Stimulated activated CD8-positive, alpha-beta memory T cell treated with anti-CD3 and anti-CD28 coated beads, Interleukin-15, amount 100 ng/mL, for 4 hours (primary cell): ENCODE results near the gene EPRS1.
"Not testable (repeated sequence)": the region's sequence is repeated elsewhere in the genome, so short reads cannot be mapped to it uniquely, and the experiment has no call there.

Experiments used
- DNase-seq, 2 donors: peaks; one replicate each; pipeline ENCODE4 v3.0.0-alpha.2; 2020; ENCODE audit warnings: low read depth in 2 of 2

Gene EPRS1

DNA sequence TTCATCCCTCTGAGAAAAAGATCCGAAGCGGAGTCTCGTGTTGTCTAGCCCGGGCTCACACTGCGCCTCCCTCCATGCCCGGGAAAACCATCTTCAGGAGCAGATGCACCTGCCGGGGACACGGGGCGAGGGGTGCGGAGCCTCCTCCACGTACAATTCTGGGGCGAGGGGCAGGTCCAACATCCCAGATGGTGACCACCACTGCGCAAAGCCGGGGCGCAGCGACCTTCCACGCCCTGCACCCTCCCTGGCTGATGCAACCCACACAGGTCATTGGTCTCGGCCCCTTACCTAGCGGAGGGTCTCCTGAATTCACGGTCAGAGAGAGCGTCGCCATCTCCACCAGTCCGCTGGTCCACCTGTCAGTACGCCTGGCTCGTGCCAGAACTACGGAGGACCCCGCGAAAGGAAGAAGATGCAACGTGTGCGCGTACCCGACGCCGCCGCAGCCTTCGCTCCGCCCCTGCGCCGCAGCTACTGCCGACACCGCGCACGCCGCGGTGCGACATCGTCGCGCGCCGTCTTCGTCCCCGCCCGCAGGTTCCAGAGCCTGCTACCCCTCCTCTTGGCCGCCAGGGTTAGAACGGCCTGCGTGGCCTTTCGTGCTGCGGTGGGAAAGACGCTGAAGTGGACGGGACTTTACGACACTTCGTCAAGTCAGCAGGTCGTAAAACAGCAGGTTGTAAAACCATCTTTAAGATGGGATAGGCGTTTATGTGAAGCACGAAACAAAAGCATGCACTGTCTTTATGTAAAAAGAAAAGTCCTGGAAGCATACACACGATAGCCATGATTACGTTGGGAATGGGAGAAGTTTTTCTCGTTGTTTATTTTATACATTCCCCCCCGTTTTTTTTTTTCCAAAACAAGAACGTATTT lies at the start of gene EPRS1:
Gene EPRS1 (minus strand): TSS at position 454 of the 879 bp plus-strand sequence. CDS start 117 bp downstream, at position 337.
- peak; percentile 89 to 93 for DNase-seq

DNA sequence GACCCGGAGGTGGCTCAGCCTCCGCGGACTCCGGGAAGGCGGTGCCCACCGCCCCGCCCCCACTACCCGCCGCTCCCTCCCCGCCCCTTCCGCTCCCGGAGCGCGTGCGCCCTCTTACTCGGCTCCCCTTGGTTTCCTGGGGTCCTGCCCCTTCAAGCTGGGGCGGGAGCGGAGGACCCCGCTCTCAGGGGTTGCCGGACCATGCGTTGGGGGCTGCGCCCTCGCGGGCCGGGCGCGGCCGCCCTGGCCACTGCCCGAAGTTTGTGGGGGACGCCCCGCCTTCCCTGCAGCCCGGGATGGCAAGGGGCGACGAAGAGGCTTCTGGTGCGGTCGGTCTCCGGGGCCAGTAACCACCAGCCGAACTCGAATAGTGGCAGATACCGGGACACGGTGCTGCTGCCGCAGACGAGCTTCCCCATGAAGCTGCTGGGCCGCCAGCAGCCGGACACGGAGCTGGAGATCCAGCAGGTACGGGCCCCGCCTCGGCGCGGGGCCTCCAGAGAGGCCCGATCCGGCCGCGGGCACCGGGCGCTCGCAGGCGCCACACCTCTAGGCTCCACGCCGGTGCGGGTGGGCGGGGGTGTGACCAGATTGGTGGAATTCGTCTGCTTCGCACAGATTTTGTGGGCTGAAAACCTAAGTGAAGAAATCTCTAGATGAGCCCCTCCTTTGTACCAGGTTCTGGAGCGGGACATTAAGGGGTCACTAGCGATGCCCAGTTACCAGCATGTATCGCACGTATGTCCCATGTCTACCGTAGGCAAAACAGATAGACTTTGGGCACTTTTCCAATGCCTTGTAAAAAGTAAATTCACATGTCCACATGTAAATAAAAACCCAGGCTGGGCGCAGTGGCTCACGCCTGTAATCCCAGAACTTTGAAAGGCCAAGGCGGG lies 48.0 kb upstream of the EPRS1 start, which contains the start of gene IARS2:
Gene IARS2 (plus strand): TSS at position 117 of the 896 bp plus-strand sequence. CDS start 85 bp downstream, at position 202.
- peak; percentile 81 to 85 for DNase-seq

DNA sequence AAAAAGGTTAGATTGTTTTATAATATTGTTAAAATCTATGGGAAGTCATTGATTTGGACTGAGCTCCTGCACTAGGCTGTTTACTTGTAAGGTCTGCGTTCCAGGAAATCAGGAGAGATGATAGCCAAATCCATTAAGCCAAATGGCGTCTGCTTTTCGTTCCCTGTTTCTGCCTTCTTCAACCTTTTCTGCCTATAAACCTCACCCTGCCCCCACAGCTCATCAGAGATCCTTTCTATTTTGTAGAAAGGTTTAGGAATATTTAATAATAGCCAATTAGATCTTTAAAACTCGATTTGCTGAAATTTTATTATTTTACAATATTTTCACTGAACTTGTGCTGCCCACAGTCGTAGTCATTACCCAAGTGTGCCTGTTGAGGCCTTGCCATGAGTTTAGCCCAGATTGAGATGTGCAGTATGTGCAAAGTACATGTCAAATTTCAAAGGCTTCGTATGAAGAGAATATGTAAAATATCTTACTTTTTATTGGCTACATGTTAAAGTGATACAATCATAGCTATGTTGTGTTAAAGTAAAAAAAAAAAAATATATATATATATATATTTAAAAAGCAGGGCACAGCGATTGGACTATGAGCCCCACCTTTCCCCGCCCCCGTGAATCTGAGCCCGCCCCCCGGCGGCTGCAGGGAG lies 47.2 kb upstream of the EPRS1 start:
- no peak for DNase-seq

DNA sequence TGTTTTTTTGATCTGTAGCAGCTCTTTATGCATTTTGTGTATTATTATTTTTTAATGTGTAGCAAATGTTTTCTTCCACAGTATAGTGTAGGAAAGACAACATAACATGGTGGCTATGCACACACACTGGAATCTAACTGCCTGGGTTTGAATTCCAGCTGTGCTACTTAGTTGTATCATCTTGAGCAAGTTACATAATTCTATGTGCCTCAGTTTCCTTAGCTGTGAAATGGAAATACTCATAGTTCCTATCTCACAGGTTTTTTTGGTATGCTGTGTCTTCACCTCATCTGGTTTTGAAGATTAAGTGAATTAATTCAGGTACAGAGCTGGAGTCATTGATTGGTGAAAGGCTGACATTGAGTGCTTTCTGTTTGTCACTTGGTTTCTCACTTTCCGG lies 46.4 kb upstream of the EPRS1 start:
- no peak for DNase-seq

DNA sequence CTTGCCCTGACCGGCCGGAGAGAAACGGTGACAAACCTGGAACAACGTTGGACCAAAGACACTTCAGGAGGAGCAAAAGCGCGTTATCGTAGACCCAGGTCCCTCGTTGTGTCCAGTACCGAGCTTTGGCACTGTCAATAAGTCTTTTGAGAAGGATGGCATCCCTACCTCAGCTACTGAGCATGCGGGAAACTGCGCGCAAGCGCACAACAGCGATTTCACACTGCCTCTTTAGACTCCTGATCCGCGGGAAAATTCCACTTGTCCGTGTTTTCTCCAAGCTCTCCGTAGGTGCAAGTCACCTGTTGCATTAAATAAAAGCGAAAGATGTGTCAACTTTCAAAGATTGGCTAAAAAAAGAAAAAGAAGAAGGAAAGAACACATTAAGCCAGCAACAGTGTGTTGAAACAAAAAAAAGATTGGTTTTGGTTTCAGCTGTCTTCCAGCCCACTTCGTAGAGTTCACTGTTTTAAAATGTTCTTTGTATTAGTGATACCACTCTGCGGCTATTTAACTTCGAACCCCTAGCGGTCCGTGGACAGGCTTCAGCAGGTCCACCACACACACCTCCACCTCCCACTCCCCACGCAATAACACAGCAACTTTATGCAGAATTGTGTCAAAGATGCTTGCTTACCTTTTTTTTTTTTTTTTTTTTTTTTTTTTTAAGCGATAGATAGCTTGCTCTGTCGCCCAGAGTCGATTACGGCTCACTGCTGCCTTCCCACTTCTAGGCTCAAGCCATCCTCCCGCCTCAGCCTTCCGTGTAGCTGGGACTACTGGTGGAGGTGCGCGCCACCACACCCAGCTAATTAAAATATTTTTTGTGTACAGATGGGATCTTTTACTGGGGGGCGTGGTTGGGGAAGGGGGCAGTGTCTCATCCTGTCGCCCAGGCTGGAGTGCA lies 43.6 kb upstream of the EPRS1 start, which contains the start of gene BPNT1:
Gene BPNT1 (minus strand): TSS at position 139 of the 907 bp plus-strand sequence. CDS start 9,942 bp downstream, outside the sequence.
- peak; percentile 87 to 95 for DNase-seq

DNA sequence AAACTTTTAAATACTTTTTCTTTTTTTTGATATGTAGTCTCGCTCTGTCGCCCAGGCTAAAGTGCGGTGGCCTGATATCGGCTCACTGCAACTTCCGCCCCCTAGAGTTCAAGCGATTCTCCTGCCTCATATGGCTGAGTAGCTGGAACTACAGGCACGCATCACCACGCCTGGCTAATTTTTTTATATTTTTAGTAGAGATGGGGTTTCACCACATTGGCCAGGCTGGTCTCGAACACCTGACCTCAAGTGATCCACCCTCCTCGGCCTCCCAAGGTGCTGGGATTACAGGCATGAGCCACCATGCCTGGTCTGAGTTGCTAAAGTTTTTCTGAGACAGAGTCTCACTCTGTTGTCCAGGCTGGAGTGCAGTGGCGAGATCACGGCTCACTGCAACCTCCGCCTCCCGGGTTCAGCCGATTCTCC lies 40.0 kb upstream of the EPRS1 start:
- not testable (repeated sequence) for DNase-seq

DNA sequence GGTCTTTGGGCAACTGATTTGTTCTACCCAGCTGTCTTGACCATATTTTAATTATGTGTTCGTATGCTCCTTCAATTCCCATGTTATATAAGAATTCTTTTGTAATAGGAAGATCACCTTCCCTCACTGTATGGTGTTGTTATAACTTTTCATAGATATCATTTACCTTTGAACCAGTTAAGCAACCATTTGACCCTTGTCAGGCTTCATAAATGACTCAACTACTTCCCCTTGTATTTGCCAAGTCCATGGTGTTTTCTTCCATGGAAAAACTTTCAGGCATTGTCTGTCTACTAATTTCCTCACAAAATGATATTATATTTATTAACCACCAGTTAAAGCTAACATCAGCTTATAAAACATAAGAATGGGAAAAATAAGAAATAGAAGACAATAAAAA lies 38.2 kb upstream of the EPRS1 start:
- DNase-seq, result no peak

DNA sequence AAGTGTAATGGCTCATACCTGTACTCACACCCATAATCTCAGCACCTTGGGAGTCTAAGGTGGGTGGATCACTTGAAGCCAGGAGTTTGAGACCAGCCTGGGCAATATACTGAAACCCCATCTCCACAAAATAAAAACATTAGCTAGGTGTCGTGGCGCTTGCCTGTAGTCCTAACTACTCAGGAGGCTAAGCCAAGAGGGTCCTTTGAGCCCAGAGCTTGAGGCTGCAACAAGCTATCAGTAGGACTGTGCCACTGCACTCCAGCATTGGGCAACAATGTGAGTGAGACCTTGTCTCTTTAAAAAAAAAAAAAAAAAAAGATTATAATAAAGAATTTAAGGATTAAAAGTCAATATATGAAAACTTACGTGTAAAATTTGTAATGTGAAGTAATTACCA lies 31.6 kb upstream of the EPRS1 start:
- no peak for DNase-seq

DNA sequence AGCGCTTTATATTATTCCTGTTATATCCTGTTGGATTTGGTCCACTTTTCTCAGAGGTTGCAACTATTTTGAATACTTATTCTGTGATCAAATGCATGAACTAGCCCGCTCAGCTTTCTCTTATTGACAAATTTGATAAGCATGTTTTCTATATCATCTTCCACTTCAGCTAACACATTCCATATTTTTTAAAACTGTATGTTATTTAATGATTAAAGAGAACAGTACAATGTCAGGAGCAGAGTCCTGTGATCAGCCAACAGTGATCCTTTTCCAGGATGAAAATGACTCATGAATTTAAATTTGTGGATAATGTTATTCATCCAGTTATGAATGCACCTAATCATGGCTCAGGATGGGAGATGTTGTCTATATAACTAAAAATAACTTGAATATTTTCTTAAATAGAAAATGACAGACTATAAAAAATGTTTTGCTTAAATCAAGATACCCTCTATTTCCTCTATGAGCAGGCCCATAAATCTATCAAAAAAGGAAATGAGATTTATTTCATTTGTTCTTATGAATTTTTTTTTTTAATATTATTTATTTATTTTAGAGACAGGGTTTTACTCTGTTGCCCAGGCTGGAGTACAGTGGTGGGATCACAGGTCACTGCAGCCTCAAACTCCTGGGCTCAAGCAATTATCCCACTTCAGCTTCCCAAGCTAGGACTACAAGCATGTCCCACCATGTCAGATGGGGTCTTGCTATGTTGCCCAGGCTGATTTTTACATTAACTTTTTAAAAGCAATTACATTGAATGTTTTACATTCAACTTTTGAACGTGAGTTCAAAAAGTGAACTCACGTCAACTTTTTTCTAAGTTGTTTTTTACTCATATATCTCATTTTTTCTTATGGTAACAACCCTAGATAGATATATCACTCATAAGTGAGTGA lies 30.8 kb upstream of the EPRS1 start:
- no peak for DNase-seq

DNA sequence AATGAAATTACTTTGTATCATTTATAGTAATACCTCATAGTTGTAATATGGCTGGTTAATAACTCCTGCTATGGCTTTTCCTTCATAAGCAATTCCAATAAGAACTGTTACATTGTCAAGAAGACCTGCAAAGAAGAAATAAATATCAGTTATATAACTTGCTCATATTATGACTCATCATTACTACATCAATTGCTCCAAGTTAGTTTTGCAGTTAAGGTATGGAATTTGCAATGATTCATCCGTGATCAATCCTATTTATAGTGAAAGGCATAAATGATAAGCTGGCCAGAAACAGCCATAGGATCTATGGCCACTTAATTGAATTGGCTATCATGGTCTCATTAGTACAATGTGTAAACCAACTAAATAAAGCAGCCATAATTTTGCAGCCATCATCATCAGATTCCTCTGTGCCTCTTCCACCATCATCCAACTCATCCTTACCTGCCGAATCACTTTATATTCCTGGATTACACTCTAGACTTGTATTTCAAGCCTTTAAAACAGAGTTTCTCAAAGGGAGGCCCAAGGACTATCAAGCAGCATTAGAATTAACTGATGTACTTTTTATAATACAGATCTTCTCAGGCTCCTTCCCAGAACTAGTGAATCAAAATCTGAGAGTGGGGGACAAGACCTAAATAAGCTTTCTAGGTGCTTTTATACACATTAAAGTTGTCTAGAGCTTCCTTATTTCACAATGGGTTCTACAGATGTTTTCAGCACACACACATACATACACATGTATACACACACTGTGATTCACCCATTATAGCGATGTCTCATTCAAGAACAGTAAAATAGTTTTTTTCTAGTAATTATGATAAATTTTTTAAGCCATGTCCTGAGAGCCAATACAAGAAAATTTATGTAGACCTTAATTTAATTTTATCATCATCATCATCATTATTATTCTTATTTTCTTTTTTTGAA lies 21.2 kb upstream of the EPRS1 start:
- DNase-seq, result no peak

DNA sequence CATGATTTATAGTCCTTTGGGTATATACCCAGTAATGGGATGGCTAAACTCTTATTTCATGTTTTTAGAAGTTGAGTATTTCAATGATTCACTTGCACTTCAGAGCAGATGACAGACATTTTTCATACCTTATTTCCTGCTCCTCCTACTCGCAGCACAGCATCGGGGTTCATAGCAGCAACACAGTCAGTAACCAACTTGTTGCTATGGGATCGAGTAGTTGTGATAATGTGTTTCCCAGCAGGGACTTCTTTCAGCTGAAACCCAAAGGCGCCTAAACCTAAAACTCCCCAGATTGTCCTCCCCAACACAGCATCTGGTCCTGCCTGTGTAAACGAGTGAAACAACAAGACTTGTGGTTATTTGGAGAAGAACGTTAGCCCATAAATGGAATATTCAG lies 16.3 kb upstream of the EPRS1 start:
- DNase-seq, result no peak

DNA sequence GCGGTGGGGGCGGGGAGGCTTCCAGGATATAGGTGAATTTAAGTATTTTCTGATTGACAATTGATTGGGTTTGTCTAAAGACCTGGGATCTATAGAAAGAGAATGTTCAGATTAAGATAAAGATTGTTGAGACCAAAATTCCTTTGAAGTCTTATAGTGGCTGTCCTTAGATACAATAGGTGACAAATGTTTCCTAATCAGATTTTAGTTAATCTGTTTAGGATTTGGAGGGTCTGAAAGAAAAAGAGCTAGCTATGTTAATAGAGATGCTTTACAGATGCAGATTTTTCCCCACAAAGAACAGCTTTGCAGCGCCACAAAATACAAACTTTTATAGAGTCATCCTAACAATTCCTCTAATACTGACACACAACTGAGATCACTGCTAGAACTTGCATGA lies 14.6 kb upstream of the EPRS1 start:
- no peak for DNase-seq

DNA sequence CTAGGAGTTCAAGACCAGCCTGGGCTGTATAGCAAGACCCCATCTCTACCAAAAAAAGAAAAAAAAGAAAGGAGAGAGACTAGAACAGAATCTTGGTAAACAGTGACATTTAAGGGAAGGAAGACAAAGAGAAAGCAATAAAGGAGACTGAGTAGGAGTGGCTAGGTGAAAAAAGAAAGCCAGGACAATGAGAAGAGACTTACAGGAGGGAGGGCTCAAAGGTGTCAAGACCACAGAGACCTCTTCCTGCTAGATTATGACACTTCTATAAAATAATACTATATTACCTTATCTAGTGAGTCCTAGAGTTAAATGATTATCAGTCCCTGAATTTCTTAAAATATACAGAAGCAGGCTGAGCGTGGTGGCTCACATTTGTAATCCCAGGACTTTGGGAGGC lies 10.1 kb upstream of the EPRS1 start:
- no peak for DNase-seq

DNA sequence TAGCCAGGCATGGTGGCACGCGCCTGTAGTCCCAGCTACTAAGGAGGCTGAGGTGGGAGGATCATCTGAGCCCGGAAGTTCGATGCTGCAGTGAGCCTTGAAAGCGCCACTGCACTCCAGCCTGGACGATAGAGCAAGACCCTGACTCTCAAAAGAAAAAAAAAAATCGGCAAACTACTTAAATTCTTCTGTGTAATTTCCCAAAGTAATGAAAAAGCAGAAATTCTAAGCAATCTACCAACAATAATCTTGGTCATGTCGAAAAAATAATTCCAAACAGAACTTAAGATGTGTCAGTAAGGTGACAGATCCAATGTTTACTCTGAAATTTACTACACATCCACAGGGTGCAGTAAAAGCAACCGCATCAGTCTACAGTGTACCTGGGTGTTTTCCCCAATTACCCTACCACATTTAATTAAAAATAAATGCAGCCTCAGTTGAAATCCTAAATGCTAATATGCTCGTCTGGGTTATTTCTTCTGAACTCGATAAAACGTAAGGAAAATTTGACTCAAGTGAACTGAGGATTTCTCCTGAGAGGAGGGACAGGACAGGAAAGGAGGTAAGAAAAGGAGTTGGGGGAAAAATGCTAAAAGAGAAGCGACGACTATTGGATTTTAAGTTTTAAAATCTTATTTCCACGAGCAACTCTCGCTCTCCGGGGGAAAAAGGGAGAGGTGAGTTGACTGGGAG lies 801 bp downstream of the EPRS1 start:
- DNase-seq, result no peak

DNA sequence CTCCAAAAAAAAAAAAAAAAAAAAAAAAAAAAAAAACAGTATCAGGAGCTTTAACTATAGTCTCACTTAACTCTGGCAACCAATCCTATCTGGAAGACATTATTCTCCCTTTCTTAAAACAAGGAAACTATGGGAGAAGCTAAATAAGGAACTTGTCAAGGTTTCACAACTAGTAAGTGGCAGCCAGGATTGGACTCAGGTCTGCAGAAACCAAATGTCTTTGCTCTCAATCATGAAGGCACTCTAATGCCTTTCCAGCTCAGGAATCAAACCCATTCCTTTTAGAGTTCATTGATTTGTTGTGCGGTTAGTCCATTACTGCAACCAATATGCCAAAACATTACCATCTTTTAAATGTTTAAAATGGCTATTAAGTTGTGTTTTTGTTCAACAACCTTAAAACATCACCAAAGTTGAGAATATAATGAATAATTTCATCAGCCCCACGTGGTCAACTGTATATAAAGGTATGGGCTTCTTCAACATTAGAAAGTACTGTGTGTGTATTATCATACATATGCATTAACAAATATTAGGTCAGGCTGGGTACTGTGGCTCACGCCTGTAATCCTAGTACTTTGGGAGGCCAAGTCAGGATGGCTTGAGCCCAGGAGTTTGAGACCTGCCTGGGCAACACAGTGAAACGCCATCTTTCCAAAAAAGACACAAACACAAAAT lies 1.5 kb downstream of the EPRS1 start:
- DNase-seq, result no peak

DNA sequence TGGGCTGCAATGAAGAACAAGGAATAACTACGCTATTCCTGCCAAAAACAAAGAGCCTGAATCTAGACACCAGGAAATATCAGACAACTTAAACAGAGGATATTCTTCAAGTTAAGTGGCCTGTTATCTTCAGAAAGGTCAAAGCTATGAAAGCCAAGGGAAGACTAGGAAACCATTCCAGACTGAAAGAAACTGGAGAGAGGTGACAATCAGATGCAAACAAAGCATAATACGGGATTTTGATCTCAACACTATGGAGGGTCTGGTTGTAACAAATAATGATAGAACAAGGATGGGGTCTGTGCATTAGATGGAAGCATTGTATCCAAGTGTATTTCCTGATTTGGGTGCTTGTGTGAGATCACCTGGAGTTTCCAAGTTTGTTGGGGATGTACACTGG lies 2.7 kb downstream of the EPRS1 start:
- DNase-seq, result no peak

DNA sequence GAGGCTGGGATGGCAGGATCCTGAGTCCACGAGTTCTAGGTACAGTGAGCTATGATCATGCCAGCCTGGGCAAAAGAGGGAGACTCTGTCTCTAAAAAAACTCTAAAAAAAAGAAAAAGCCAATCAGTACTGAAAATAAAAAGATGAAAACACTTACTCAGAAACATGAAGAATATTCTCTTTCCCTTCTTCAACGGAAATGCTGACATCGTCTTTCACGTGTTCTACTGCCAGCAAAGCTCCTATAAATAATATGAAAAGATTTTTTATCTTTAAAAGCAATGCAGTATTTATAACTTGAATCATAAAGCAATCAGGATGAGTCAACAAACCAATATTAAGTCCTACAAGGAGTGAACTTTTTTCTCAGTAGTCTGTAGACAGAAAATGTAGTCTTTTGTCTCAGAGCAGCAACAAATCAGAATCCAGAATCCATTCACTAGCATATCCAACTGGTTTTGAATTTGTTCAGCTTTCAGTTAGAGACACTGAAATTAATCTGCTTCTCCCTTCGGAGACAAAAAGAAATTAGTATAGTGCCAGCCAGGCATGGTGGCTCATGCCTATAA lies 6.2 kb downstream of the EPRS1 start:
- no peak for DNase-seq
